ENCODE data around the gene BRD7.

DNA sequence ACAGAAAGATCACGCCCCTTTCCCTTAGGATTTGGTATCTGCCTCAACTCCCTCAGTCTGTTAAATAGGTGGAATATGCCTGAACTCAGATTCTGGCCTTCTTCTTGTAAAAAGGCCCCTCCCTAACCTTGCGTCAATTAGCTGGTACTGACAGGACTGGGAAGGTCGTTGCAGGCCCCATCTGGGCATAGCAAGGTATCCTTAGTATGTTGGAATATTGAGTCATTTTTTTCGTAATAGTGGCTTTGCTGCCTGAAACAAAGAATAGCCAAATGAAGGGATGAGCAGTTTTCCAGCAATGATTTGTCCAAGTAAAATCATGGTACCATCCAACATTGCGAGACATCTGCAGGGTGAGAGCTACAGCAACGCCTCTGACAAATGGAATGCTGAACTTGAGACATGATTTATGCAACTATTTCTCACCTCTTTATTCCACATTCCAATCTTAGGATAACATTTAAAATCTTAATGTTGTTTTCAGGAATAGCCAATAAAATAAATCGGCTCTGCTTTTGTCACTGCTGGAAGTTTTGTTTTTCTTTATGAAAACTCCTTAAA lies 39.3 kb upstream of the BRD7 start:
- TF ChIP-seq, protein P1, sequence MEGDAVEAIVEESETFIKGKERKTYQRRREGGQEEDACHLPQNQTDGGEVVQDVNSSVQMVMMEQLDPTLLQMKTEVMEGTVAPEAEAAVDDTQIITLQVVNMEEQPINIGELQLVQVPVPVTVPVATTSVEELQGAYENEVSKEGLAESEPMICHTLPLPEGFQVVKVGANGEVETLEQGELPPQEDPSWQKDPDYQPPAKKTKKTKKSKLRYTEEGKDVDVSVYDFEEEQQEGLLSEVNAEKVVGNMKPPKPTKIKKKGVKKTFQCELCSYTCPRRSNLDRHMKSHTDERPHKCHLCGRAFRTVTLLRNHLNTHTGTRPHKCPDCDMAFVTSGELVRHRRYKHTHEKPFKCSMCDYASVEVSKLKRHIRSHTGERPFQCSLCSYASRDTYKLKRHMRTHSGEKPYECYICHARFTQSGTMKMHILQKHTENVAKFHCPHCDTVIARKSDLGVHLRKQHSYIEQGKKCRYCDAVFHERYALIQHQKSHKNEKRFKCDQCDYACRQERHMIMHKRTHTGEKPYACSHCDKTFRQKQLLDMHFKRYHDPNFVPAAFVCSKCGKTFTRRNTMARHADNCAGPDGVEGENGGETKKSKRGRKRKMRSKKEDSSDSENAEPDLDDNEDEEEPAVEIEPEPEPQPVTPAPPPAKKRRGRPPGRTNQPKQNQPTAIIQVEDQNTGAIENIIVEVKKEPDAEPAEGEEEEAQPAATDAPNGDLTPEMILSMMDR (IDR thresholded peaks at IDR 0.05), result no peak
- TF ChIP-seq EP300 (IDR thresholded peaks at IDR 0.05; ENCODE audit: low read depth) (no peak), POLR2A (IDR thresholded peaks at IDR 0.05) (no peak), POLR2AphosphoS5 (IDR thresholded peaks at IDR 0.05) (no peak)

Data from transverse colon (tissue), 4 donors.